RWPE1 (cell line): ENCODE data around the gene SRXN1.

ENCODE experiments used
- CTCF ChIA-PET: fragments of 350-600 bp; sonication (Branson Sonifier 250); formaldehyde crosslinking; extraction: SDS; loops from one replicate; lab custom pipeline; 2021; lab: Yijun Ruan, JAX
- POLR2A ChIA-PET: fragments of 400-600 bp; formaldehyde crosslinking; extraction: SDS; loops from one replicate; lab custom pipeline; 2020; ENCODE audit warnings: antibody characterized with exemption; ENCODE audit not compliant: low non-redundant PET; lab: Yijun Ruan, JAX
- DNase-seq: peaks from one replicate; pipeline ENCODE4 v3.0.0; 2012; ENCODE audit warnings: low spot score
- H3K27ac ChIP-seq: fragments of 450-650 bp; 2 replicates; pipeline ENCODE4 v1.5.1; 2017
- CTCF ChIP-seq: fragments of 450-650 bp; conservative IDR thresholded peaks from 2 replicates; pipeline ENCODE4 v1.5.1; 2017; ENCODE audit warnings: low read depth, mild to moderate bottlenecking

The SRXN1 gene

GRCh38 chr20:641516-641875 lies 11.5 kb downstream of the SRXN1 start:
- no peak for TF ChIP-seq CTCF
- no peak for DNase-seq
- CTCF ChIA-PET = interaction anchor here (0.5 to 1.0 kb wide), 3 partner anchors 26 to 84 kb away, joined by 3 to 4 read pairs (median 3); no protein-coding TSS in a partner anchor
- H3K27ac ChIP-seq = no peak overlapping the region
- POLR2A ChIA-PET = no interaction called here

- DNase-seq = no peak
- CTCF ChIA-PET = interaction anchor here (0.5 to 1.0 kb wide), 3 partner anchors 26 to 83 kb away, joined by 3 to 4 read pairs (median 3); no protein-coding TSS in a partner anchor
- H3K27ac ChIP-seq = no peak overlapping the region
- no peak for TF ChIP-seq CTCF
- POLR2A ChIA-PET = no interaction called here
Measured at GRCh38 chr20:640674-641515, 12.1 kb downstream of the SRXN1 start.

GRCh38 chr20:638579-638978 lies 14.4 kb downstream of the SRXN1 start:
- no peak overlapping the region for H3K27ac ChIP-seq
- POLR2A ChIA-PET = no interaction called here
- DNase-seq = no peak
- no peak for TF ChIP-seq CTCF
- CTCF ChIA-PET = no interaction called here

GRCh38 chr20:637559-637958 lies 15.4 kb downstream of the SRXN1 start:
- no peak for TF ChIP-seq CTCF
- no peak overlapping the region for H3K27ac ChIP-seq
- ChIA-PET CTCF (interaction anchor here (0.7 kb wide), 1 partner anchor 8 kb away, joined by 3 read pairs; no protein-coding TSS in a partner anchor), POLR2A (no interaction called here)
- DNase-seq = no peak

GRCh38 chr20:635893-636338 lies 17.1 kb downstream of the SRXN1 start:
- POLR2A ChIA-PET = no interaction called here
- CTCF ChIA-PET = no interaction called here
- no peak for DNase-seq
- no peak overlapping the region for H3K27ac ChIP-seq
- TF ChIP-seq CTCF = no peak

GRCh38 chr20:635028-635892 lies 17.7 kb downstream of the SRXN1 start:
- POLR2A ChIA-PET = no interaction called here
- H3K27ac ChIP-seq = no peak overlapping the region
- DNase-seq = no peak
- CTCF ChIA-PET = no interaction called here
- no peak for TF ChIP-seq CTCF
